CD4-positive, alpha-beta memory T cell (primary cell): ENCODE data around the gene AMBN. TPM values are rescaled to one million over a fixed set of nuclear protein-coding genes. Genes with fewer than 3 reads are reported as not detected.

Source experiments
- CTCF ChIA-PET: fragments of 350-600 bp; sonication (Branson Sonifier 250); formaldehyde crosslinking; loops from one replicate; lab custom pipeline; 2021; ENCODE audit warnings: inconsistent platforms; ENCODE audit not compliant: partially characterized antibody; lab: Charles Lee
- POLR2A ChIA-PET: fragments of 350-600 bp; sonication (Branson Sonifier 250); formaldehyde crosslinking; loops from one replicate; lab custom pipeline; 2021; ENCODE audit not compliant: partially characterized antibody; lab: Charles Lee
- DNase-seq, 5 donors: peaks; one replicate each; pipeline versions ENCODE4 v3.0.0 to v3.0.0-alpha.2; 2020 to 2022; ENCODE audit warnings: mixed read lengths in 1 of 5
- H3K27ac ChIP-seq: one replicate; pipeline ENCODE4 v1.7.0; 2013; ENCODE audit warnings: low read depth, low read length
- H3K27me3 ChIP-seq: 2 replicates; pipeline ENCODE4 v1.7.0; 2013; ENCODE audit warnings: mild to moderate bottlenecking, low read length, moderate library complexity; ENCODE audit not compliant: insufficient read depth
- H3K36me3 ChIP-seq: 2 replicates; pipeline ENCODE4 v1.7.0; 2013; ENCODE audit warnings: mild to moderate bottlenecking, low read length, moderate library complexity; ENCODE audit not compliant: insufficient read depth
- H3K4me1 ChIP-seq: 2 replicates; pipeline ENCODE4 v1.7.0; 2013; ENCODE audit warnings: mild to moderate bottlenecking, low read length, moderate library complexity; ENCODE audit not compliant: insufficient read depth
- H3K4me3 ChIP-seq, 2 donors: one replicate each; pipeline ENCODE4 v1.7.0; 2013; ENCODE audit warnings: low read length in 2 of 2, mild to moderate bottlenecking in 1 of 2
- H3K9me3 ChIP-seq, 2 donors: one replicate each; pipeline ENCODE4 v1.7.0; 2013; ENCODE audit warnings: low read length in 2 of 2, control low read depth in 1 of 2; ENCODE audit not compliant: control insufficient read depth in 1 of 2
- H3K27ac Mint-ChIP-seq, 7 donors: one replicate each; pipeline ENCODE4 v1.8.0; 2020 to 2021; ENCODE audit warnings: mixed read lengths in 7 of 7, mild to moderate bottlenecking in 6 of 7, inconsistent platforms in 3 of 7, moderate library complexity in 3 of 7
- H3K27me3 Mint-ChIP-seq, 2 donors: one replicate each; pipeline ENCODE4 v1.8.0; 2020 to 2021; ENCODE audit warnings: mixed read lengths in 2 of 2
- H3K36me3 Mint-ChIP-seq, 2 donors: one replicate each; pipeline ENCODE4 v1.8.0; 2020 to 2021; ENCODE audit warnings: mixed read lengths in 2 of 2, inconsistent platforms in 1 of 2, mild to moderate bottlenecking in 1 of 2
- H3K4me1 Mint-ChIP-seq, 4 donors: one replicate each; pipeline ENCODE4 v1.8.0; 2020 to 2021; ENCODE audit warnings: mixed read lengths in 4 of 4, mild to moderate bottlenecking in 1 of 4
- H3K4me3 Mint-ChIP-seq, 8 donors: one replicate each; pipeline ENCODE4 v1.8.0; 2020 to 2021; ENCODE audit warnings: mixed read lengths in 8 of 8, mild to moderate bottlenecking in 7 of 8, moderate library complexity in 6 of 8, inconsistent platforms in 3 of 8
- H3K9me3 Mint-ChIP-seq, 8 donors: one replicate each; pipeline ENCODE4 v1.8.0; 2020 to 2021; ENCODE audit warnings: mixed read lengths in 8 of 8, mild to moderate bottlenecking in 5 of 8, inconsistent platforms in 3 of 8, moderate library complexity in 1 of 8
- intact Hi-C: fragments of 100-400 bp; cut with micrococcal nuclease; formaldehyde crosslinking; loops from one replicate; pipeline ENCODE4 v1.15.1; 2023
- polyA plus RNA-seq, 2 donors: library from polyadenylated mRNA; unstranded; fragments of 300-500 nt; fragmentation: Illumina TruSeq; gene quantifications; one replicate each; pipeline ENCODE4 v1.2.3, GENCODE V29; 2021
- total RNA-seq, 2 experiments: library from RNA; stranded (reverse); gene quantifications; one replicate each; pipeline ENCODE4 v1.2.3, GENCODE V29; 2021

The AMBN gene
- total and polyA plus RNA-seq, 4 experiments from 2014 or later: not detected

GRCh38 chr4:70589785-70590184, 2.3 kb upstream of the AMBN start:
- Histone ChIP-seq H3K27me3 (no peaks in the 10 kb centered on the region), H3K27ac (no peak overlapping the region), H3K36me3 (no peaks in the 10 kb centered on the region), H3K4me3 (no peak overlapping the region), H3K9me3 (no peaks in the 10 kb centered on the region), H3K4me1 (no peaks in the 10 kb centered on the region)
- ChIA-PET CTCF (no interaction called here), POLR2A (no interaction called here)
- H3K36me3 Mint-ChIP-seq: no peaks in the 10 kb centered on the region
- no peak overlapping the region for H3K27ac Mint-ChIP-seq
- peaks cover 1 to 3% of the 10 kb centered on the region in 2 donors for H3K27me3 Mint-ChIP-seq
- intact Hi-C loops: no loop called here
- no peak for DNase-seq
- H3K4me3 Mint-ChIP-seq: no peak overlapping the region
- no peaks in the 10 kb centered on the region for H3K9me3 Mint-ChIP-seq
- peaks cover 0 to 2% (median under 1%) of the 10 kb centered on the region in 4 donors for H3K4me1 Mint-ChIP-seq

GRCh38 chr4:70594196-70594595, 2.1 kb downstream of the AMBN start:
- Histone ChIP-seq H3K4me1 (no peaks in the 10 kb centered on the region), H3K36me3 (no peaks in the 10 kb centered on the region), H3K27me3 (no peaks in the 10 kb centered on the region), H3K4me3 (no peak overlapping the region), H3K27ac (no peak overlapping the region), H3K9me3 (no peaks in the 10 kb centered on the region)
- intact Hi-C loops: no loop called here
- H3K27me3 Mint-ChIP-seq: peaks cover 3% of the 10 kb centered on the region in 2 donors
- CTCF ChIA-PET: interaction anchor here (0.7 kb wide), 1 partner anchor 542 kb away, joined by 3 read pairs; no protein-coding TSS in a partner anchor
- no peaks in the 10 kb centered on the region for H3K36me3 Mint-ChIP-seq
- DNase-seq: no peak
- no peak overlapping the region for H3K4me3 Mint-ChIP-seq
- peaks cover 0 to 3% (median under 1%) of the 10 kb centered on the region in 4 donors for H3K4me1 Mint-ChIP-seq
- H3K27ac Mint-ChIP-seq: no peak overlapping the region
- H3K9me3 Mint-ChIP-seq: no peaks in the 10 kb centered on the region
- POLR2A ChIA-PET: interaction anchor here (1.0 kb wide), 1 partner anchor 21 kb away, joined by 3 read pairs; no protein-coding TSS in a partner anchor

DNA sequence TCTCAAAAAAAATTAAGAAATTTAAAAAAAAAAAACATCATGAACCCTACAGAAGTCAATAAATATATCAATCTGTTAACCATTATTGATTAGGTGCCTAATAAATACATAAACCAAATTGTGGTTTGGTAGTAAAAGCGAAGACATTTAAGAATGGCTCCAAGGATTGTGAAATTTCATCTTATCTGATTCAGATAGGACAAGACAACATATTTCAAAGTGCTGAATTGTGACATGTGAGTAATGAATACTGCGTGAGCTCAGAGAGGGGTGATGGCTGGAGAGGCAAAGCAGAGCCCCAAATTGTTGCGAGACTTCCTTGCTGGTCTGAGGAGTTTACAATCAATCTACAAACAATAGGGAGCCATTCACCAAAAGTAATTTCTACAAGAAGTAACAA, 8.2 kb downstream of the AMBN start:
- Histone ChIP-seq H3K9me3 (no peaks in the 10 kb centered on the region), H3K4me1 (no peaks in the 10 kb centered on the region), H3K27ac (no peak overlapping the region), H3K36me3 (no peaks in the 10 kb centered on the region), H3K4me3 (no peak overlapping the region), H3K27me3 (no peaks in the 10 kb centered on the region)
- no peak overlapping the region for H3K27ac Mint-ChIP-seq
- no peak overlapping the region for H3K4me3 Mint-ChIP-seq
- H3K36me3 Mint-ChIP-seq: no peaks in the 10 kb centered on the region
- CTCF ChIA-PET: interaction anchor here (0.7 to 1.6 kb wide), 3 partner anchors 9 to 16 kb away, joined by 3 to 5 read pairs (median 3); no protein-coding TSS in a partner anchor
- H3K9me3 Mint-ChIP-seq: no peaks in the 10 kb centered on the region
- peaks cover 0 to 6% of the 10 kb centered on the region in 2 donors for H3K27me3 Mint-ChIP-seq
- intact Hi-C loops: no loop called here
- no peaks in the 10 kb centered on the region for H3K4me1 Mint-ChIP-seq
- POLR2A ChIA-PET: no interaction called here
- DNase-seq: no peak

- no peaks in the 10 kb centered on the region for H3K4me1 ChIP-seq
Measured at GRCh38 chr4:70600977-70601376, 8.9 kb downstream of the AMBN start.

DNA sequence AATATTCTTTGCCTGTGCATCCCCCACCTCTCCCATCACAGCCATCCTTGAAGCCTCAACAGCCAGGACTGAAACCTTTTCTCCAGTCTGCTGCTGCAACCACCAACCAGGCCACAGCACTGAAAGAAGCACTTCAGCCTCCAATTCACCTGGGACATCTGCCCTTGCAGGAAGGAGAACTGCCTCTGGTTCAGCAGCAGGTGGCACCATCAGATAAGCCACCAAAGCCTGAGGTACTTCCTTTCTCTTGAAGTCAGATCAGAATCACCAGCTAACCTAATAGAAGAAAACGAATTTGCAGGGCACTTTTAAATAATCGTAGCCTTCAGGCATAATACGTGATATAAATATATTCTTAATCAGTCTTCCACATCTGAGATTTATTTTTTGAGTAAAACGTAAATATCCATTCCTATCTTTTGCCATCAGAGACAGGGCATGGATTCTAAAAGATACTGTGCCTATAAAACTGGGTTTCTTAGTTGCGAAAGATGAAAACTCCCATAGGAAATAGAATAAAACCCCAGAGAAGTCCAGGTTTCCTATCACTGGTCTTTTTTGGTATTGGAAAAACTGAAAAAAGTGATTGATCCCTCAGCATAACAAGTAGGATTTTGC, 9.5 kb downstream of the AMBN start:
- Mint-ChIP-seq H3K36me3 (no peaks in the 10 kb centered on the region), H3K4me3 (no peak overlapping the region), H3K27me3 (peaks cover 2 to 6% of the 10 kb centered on the region in 2 donors), H3K9me3 (no peaks in the 10 kb centered on the region), H3K4me1 (no peaks in the 10 kb centered on the region), H3K27ac (no peak overlapping the region)
- DNase-seq: peak; percentile 61 to 65 (median 64)
- Histone ChIP-seq H3K27ac (no peak overlapping the region), H3K36me3 (no peaks in the 10 kb centered on the region), H3K4me1 (no peaks in the 10 kb centered on the region), H3K27me3 (no peaks in the 10 kb centered on the region), H3K9me3 (no peaks in the 10 kb centered on the region), H3K4me3 (no peak overlapping the region)
- CTCF ChIA-PET: interaction anchor here (0.6 to 2.4 kb wide), 7 partner anchors 10 to 1702 kb away, joined by 3 to 6 read pairs (median 3); no protein-coding TSS in a partner anchor
- intact Hi-C loops: loop anchor here (1.0 kb wide), 3 partner anchors 136 to 1112 kb away; no protein-coding TSS in a partner anchor
- POLR2A ChIA-PET: no interaction called here

More at GRCh38 chr4:70600977-70601376, 8.9 kb downstream of the AMBN start:
- H3K27me3 Mint-ChIP-seq: peaks cover 0 to 6% of the 10 kb centered on the region in 2 donors
- CTCF ChIA-PET: interaction anchor here (0.7 to 1.6 kb wide), 4 partner anchors 10 to 135 kb away, joined by 3 to 5 read pairs (median 4); no protein-coding TSS in a partner anchor
- H3K36me3 Mint-ChIP-seq: no peaks in the 10 kb centered on the region
- Histone ChIP-seq H3K9me3 (no peaks in the 10 kb centered on the region), H3K4me3 (no peak overlapping the region), H3K27me3 (no peaks in the 10 kb centered on the region), H3K36me3 (no peaks in the 10 kb centered on the region), H3K27ac (no peak overlapping the region)
- intact Hi-C loops: loop anchor here (1.0 kb wide), 3 partner anchors 136 to 1112 kb away; no protein-coding TSS in a partner anchor
- no peak for DNase-seq
- H3K9me3 Mint-ChIP-seq: no peaks in the 10 kb centered on the region
- POLR2A ChIA-PET: no interaction called here
- H3K4me1 Mint-ChIP-seq: no peaks in the 10 kb centered on the region
- H3K27ac Mint-ChIP-seq: no peak overlapping the region
- H3K4me3 Mint-ChIP-seq: no peak overlapping the region

DNA sequence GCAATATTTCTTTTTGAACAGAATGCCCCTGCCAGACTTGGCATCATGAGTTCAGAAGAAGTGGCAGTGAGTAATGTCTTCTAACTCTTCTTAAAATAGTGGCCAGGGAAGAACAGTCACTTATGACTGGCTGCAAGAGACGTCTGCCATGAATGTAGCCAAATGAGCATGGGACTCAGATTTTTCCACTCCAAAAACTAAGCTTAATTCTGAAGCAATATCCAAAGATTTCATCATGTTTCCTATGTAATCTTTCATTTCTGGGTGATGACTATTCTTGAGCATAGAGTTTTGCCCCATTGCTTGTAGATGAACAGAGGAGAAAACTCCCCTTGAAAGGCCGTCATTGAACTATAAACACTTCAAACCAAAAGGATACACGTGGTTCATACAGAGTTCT, 11.8 kb downstream of the AMBN start:
- no peaks in the 10 kb centered on the region for H3K9me3 ChIP-seq
- Mint-ChIP-seq H3K4me3 (no peak overlapping the region), H3K4me1 (no peaks in the 10 kb centered on the region), H3K36me3 (no peaks in the 10 kb centered on the region), H3K27ac (no peak overlapping the region), H3K27me3 (peaks cover 2 to 9% of the 10 kb centered on the region in 2 donors), H3K9me3 (no peaks in the 10 kb centered on the region)
- no peak overlapping the region for H3K27ac ChIP-seq
- no peaks in the 10 kb centered on the region for H3K4me1 ChIP-seq
- ChIA-PET CTCF (interaction anchor here (1.4 to 2.4 kb wide), 3 partner anchors 11 to 1699 kb away, joined by 3 to 13 read pairs (median 6); no protein-coding TSS in a partner anchor), POLR2A (no interaction called here)
- no peaks in the 10 kb centered on the region for H3K36me3 ChIP-seq
- no peaks in the 10 kb centered on the region for H3K27me3 ChIP-seq
- DNase-seq: no peak
- H3K4me3 ChIP-seq: no peak overlapping the region
- intact Hi-C loops: no loop called here

DNA sequence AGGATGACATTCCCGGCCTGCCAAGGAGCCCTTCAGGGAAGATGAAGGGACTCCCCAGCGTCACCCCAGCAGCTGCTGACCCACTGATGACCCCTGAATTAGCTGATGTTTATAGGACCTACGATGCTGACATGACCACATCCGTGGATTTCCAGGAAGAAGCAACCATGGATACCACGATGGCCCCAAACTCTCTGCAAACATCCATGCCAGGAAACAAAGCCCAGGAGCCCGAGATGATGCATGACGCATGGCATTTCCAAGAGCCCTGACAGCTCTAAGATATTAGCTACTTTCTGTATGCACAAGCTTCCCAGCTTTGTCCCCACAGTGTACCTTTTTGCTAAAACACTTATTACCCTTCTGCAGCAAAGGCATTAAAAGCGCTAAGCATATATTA, 14.4 kb downstream of the AMBN start:
- ChIA-PET CTCF (interaction anchor here (1.1 kb wide), 1 partner anchor 82 kb away, joined by 3 read pairs; the partner anchor contains the start of gene UTP3), POLR2A (no interaction called here)
- Histone ChIP-seq H3K9me3 (no peaks in the 10 kb centered on the region), H3K4me3 (no peak overlapping the region), H3K27ac (no peak overlapping the region), H3K36me3 (no peaks in the 10 kb centered on the region), H3K27me3 (no peaks in the 10 kb centered on the region), H3K4me1 (no peaks in the 10 kb centered on the region)
- peaks cover 4 to 14% of the 10 kb centered on the region in 2 donors for H3K27me3 Mint-ChIP-seq
- intact Hi-C loops: no loop called here
- no peaks in the 10 kb centered on the region for H3K36me3 Mint-ChIP-seq
- no peak overlapping the region for H3K4me3 Mint-ChIP-seq
- H3K9me3 Mint-ChIP-seq: no peaks in the 10 kb centered on the region
- H3K27ac Mint-ChIP-seq: no peak overlapping the region
- DNase-seq: no peak
- no peaks in the 10 kb centered on the region for H3K4me1 Mint-ChIP-seq
